Brain microvascular endothelial cell (primary cell): ENCODE measurements around the gene SPDYE2.
"Not testable (repeated sequence)": the region's sequence is repeated elsewhere in the genome, so short reads cannot be mapped to it uniquely, and the experiment has no call there.

Source experiments
- DNase-seq: peaks from one replicate; pipeline ENCODE4 v3.0.0-alpha.2; 2020
- H3K27ac ChIP-seq: fragments of 250-450 bp; sonication (Bioruptor Pico); 2 replicates; pipeline ENCODE4 v1.5.1; 2020; ENCODE audit warnings: mild to moderate bottlenecking, moderate library complexity
- H3K27me3 ChIP-seq: fragments of 250-450 bp; sonication (Bioruptor Pico); replicated peaks from 2 replicates; pipeline ENCODE4 v1.5.1; 2020; ENCODE audit warnings: mild to moderate bottlenecking
- H3K36me3 ChIP-seq: fragments of 250-450 bp; sonication (Bioruptor Pico); replicated peaks from 2 replicates; pipeline ENCODE4 v1.5.1; 2020; ENCODE audit warnings: mild to moderate bottlenecking
- H3K4me3 ChIP-seq: 2 replicates; pipeline ENCODE4 v1.5.1; 2011; ENCODE audit warnings: low read depth, mild to moderate bottlenecking, control low read depth, low read length, moderate library complexity
- in situ Hi-C: cut with HindIII; loops from 2 replicates; pipeline ENCODE4 v1.10.0; 2017; ENCODE audit warnings: low sequenced_read_pairs, low pct_ligation_motif_present
- TF ChIP-seq, protein P1 (sequence below): IDR thresholded peaks from 2 replicates; pipeline ENCODE4 v1.5.1; 2011; ENCODE audit warnings: low read depth, mild to moderate bottlenecking, moderate library complexity, low read length, control low read depth, inconsistent platforms; ENCODE audit errors: missing control alignments

The SPDYE2 gene

DNA sequence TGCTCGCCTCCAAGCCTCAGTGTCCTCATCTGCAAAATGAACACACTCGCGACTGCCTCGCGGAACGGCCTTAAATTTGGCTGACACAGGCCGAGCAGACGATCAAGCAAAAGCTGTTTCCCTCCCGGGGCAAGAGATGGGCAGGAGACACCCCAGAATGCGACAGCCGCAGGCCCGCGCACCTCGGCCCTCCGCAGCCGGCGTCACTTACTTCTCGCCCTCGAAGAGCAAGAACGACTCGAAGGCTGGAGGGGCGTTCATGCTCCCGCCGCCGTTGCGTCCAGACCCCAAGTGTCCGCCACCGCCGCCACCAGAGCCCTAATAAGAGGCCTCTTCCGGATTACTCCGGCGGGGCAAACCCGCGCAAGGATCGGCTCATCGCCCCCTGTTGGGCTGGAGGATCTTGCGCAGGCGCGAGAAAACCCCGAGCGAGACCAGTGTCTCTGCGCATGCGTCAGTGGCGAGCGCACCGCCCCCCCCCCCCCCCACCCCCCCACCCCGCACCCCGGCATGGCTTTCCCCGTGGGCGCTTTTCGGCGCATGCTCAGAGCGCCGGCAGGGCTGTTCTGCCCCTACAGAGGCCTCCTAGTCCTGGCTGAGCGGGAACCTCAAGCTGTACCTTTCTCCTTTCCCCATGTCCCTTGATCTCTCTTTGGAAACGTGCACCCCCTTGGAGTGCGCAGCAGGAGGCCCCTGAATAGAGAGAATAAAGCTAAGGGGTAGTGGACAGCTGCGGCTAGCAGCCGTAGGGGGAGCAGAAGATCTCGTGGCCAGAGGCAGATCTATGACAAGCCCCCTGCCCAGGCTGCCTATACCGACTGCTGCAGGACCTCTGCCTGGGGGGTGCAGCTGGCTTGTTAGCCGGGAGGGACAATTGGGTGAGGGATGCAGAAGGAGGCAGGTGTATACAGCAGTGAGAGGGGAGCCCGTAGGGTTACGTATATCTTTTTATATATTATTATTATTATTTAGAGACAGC lies 21.5 kb downstream of the SPDYE2 start, which contains the start of gene POLR2J3:
Gene POLR2J3 (minus strand): TSS at position 323 of the 979 bp plus-strand sequence. CDS start 62 bp downstream, at position 261.
- H3K27me3 ChIP-seq, in situ Hi-C loops, H3K36me3 ChIP-seq: not testable (repeated sequence)
- Histone ChIP-seq H3K27ac (peak within 1 kb of the TSS; percentile 70), H3K4me3 (peak within 1 kb of the TSS; percentile 61)
- peak; percentile 99 for DNase-seq
- TF ChIP-seq, protein P1, sequence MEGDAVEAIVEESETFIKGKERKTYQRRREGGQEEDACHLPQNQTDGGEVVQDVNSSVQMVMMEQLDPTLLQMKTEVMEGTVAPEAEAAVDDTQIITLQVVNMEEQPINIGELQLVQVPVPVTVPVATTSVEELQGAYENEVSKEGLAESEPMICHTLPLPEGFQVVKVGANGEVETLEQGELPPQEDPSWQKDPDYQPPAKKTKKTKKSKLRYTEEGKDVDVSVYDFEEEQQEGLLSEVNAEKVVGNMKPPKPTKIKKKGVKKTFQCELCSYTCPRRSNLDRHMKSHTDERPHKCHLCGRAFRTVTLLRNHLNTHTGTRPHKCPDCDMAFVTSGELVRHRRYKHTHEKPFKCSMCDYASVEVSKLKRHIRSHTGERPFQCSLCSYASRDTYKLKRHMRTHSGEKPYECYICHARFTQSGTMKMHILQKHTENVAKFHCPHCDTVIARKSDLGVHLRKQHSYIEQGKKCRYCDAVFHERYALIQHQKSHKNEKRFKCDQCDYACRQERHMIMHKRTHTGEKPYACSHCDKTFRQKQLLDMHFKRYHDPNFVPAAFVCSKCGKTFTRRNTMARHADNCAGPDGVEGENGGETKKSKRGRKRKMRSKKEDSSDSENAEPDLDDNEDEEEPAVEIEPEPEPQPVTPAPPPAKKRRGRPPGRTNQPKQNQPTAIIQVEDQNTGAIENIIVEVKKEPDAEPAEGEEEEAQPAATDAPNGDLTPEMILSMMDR: peak; percentile 57

- H3K27ac ChIP-seq, H3K4me3 ChIP-seq, in situ Hi-C loops, H3K27me3 ChIP-seq, DNase-seq, H3K36me3 ChIP-seq: not testable (repeated sequence)
These were observed 23.6 kb downstream of the SPDYE2 start for GRCh38 chr7:102574607-102575006.

DNA sequence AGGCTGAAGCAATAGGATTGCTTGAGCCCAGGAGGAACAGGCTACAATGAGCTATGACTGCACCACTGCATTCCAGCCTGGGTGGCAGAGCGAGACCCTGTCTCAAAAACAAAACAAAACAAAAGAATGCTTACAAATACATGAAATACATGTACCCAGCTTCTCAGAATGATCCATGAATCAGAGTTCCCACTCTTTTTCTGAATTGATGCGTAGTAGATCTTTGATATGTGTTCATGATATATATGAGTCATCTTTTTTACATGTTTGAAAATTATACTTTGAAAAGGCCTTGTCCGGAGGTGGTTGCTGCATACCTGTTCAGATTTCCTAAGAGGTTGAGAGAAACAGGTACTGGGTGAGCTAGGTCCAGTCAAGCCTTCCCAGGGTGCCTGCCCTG lies 25.3 kb downstream of the SPDYE2 start:
- in situ Hi-C loops, H3K36me3 ChIP-seq, DNase-seq, H3K27ac ChIP-seq, H3K27me3 ChIP-seq, H3K4me3 ChIP-seq: not testable (repeated sequence)

- H3K4me3 ChIP-seq, H3K27ac ChIP-seq, H3K27me3 ChIP-seq, in situ Hi-C loops, DNase-seq, H3K36me3 ChIP-seq: not testable (repeated sequence)
These were observed 26.6 kb downstream of the SPDYE2 start for GRCh38 chr7:102577315-102578240.

- H3K27ac ChIP-seq, H3K36me3 ChIP-seq, H3K27me3 ChIP-seq, in situ Hi-C loops, DNase-seq, H3K4me3 ChIP-seq: not testable (repeated sequence)
These were observed 27.5 kb downstream of the SPDYE2 start for GRCh38 chr7:102578486-102578885.

GRCh38 chr7:102581722-102582121 lies 30.7 kb downstream of the SPDYE2 start:
- H3K36me3 ChIP-seq, H3K27me3 ChIP-seq, H3K27ac ChIP-seq, DNase-seq, H3K4me3 ChIP-seq, in situ Hi-C loops: not testable (repeated sequence)

DNA sequence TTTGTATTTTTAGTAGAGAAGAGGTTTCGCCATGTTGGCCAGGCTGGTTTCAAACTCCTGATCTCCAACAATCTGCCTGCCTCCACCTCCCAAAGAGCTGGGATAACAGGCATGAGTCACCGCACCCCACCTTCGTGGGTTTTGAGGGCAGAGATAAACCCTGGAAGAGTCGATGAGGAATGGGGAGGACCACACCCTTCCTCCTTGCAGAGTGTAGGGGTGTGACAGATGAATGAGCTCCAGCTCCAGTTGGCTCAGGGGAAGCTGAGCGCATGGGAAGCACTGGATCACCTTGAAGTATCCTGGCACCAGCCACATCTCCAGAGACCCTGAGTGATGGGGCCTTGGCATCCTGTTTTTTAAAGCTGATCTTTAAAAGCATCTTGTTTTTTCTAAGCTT lies 32.5 kb downstream of the SPDYE2 start:
- DNase-seq, in situ Hi-C loops, H3K27ac ChIP-seq, H3K27me3 ChIP-seq, H3K4me3 ChIP-seq, H3K36me3 ChIP-seq: not testable (repeated sequence)

DNA sequence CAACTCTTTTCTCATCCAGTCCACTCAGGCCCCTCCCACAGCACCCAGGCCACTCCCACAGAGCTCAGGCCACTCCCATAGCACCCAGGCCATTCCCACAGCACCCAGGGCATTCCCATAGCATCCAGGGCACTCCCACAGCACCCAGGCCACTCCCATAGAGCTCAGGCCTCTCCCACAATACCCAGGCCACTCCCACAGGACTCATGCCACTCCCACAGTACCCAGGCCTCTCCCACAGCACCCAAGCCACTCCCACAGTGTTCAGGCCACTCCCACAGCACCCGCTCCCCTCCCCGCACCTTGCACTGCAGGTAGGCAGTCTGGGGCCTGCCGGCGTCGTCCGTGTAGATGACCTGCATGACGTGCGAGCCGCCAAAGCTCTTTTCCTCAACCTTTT lies 38.8 kb downstream of the SPDYE2 start:
- H3K4me3 ChIP-seq, DNase-seq, H3K27ac ChIP-seq, H3K36me3 ChIP-seq, H3K27me3 ChIP-seq, in situ Hi-C loops: not testable (repeated sequence)

DNA sequence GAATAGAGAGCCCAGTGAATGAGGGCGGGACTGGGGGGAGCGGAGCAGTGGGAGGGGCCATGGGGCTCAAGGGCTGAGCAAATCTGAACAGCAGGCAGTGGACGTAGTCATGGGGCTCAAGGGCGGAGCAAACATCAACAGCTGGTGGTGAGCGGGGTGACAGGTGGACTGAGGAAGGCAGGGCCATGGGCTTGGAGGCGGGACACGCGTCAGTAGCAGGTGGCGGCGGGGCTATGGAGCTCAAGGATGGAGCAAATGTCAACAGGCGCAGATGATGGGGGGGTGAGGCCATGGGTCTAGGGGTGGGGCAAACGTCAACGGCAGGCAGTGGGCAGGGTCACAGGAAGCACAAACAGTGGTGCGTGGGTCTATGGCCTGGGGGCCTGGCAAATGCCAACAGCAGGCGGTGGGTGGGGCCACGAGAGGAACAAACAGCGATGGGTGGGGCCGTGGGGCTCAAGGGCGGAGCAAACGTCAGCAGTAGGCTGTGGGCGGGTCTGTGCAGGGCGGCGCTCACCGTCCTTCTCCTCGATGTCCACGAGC lies 41.5 kb downstream of the SPDYE2 start:
- in situ Hi-C loops, H3K27ac ChIP-seq, H3K4me3 ChIP-seq, DNase-seq, H3K27me3 ChIP-seq, H3K36me3 ChIP-seq: not testable (repeated sequence)

DNA sequence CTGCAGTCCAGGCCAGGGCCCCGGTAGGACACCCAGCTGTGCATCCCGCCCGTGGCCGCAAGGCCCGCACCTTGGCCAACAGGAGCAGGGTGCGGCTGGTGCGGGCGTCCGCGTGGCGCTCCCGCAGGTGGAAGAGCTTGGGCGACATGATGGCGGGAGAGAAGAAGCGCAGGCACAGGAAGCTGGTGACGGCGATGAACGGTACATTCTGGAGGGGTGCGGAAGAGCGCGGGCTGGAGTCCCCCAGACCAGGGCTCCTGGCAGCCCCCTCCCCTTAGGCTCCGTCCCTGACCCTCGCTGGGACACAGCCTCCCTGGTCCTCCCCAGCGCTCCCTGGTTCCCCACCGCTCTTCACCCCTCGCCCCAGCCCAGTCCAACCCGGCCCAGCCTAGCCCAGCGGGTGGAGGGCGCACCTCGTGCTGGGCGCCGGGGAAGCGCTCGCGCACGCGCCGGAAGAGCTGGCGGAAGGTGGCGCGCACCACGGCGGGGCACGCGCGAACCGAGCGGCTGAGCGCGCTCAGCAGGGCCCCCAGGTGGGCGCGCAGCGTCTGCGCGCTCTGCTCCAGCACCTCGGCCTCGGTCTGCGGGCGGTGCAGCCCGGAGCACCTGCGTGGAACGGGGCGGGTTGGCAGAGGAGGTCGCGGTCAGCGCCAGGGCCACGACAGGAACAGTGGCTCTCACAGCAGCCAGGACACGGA lies 42.8 kb downstream of the SPDYE2 start:
- DNase-seq, H3K4me3 ChIP-seq, H3K27me3 ChIP-seq, in situ Hi-C loops, H3K27ac ChIP-seq, H3K36me3 ChIP-seq: not testable (repeated sequence)

GRCh38 chr7:102596036-102596435 lies 45.0 kb downstream of the SPDYE2 start:
- H3K27me3 ChIP-seq, in situ Hi-C loops, H3K36me3 ChIP-seq, DNase-seq, H3K4me3 ChIP-seq, H3K27ac ChIP-seq: not testable (repeated sequence)

DNA sequence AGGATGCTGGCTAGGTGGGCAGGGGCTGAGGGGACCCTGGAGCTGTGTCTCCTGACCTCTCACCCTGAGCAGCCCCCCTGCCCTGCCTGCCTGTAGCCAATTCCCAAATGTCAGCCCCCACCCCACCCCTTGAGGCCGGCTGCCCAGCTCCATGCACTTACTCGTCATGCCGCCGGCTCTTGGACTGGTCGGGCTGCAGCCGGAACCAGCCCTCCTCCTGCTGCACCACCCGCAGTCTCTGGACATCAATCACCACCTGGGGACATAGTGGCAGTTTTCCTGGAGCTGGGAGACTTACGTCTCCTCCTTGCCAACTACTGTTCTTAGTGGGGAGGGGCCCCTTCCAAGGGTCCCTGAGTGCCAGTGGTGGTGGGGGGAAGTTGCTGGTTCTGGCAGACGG lies 48.7 kb downstream of the SPDYE2 start:
- DNase-seq, in situ Hi-C loops: not testable (repeated sequence)

More for the DNA sequence above, 48.7 kb downstream of the SPDYE2 start:
- not testable (repeated sequence) for H3K27ac ChIP-seq, H3K4me3 ChIP-seq, H3K36me3 ChIP-seq, H3K27me3 ChIP-seq
